ENCODE results near the gene RAB3D. TPM values are rescaled to one million over a fixed set of nuclear protein-coding genes. Genes with fewer than 3 reads are reported as not detected.
A peak's percentile ranks its signal among the peaks of the same experiment; 100 is the strongest.

RAB3D gene
- total and polyA plus RNA-seq, 2 experiments from 2014 or later, result 3.8 to 21.2 TPM

GRCh38 chr19:11373885-11374432, 34.5 kb upstream of the RAB3D start:
- H3F3A ChIP-seq (replicated peaks; ENCODE audit: low read depth), result 0 out of 2 replicates have a peak, but pooled peaks cover 6% of the 10 kb centered on the region
- H3K36me3 ChIP-seq (ENCODE audit: insufficient read depth), result no peaks in the 10 kb centered on the region
- Mint-ChIP-seq H3K27ac (no peak overlapping the region), H3K4me3 (no peak overlapping the region), H3K9me3 (no peaks in the 10 kb centered on the region), H3K36me3 (ENCODE audit: low read depth) (peaks cover 15% of the 10 kb centered on the region), H3K27me3 (ENCODE audit: insufficient read depth, low read depth, poor library complexity) (peaks cover 10% of the 10 kb centered on the region), H3K4me1 (peaks cover 15% of the 10 kb centered on the region)
- H3K4me2 ChIP-seq, result peak overlapping the region; percentile 44
- peaks cover 10% of the 10 kb centered on the region; the same call in 1 of the 2 replicates for H3K79me2 ChIP-seq (replicated peaks; ENCODE audit: insufficient read depth)
- H3K27ac ChIP-seq (ENCODE audit: low read depth), result peak overlapping the region; percentile 29; the same call in 1 of the 2 replicates
- H4K20me1 ChIP-seq (replicated peaks; ENCODE audit: insufficient read depth), result peaks cover 2% of the 10 kb centered on the region; the same call in 1 of the 2 replicates
- no peak overlapping the region for H2AFZ ChIP-seq
- no peak for ATAC-seq
- DNase-seq (ENCODE audit: low spot score), result no peak
- H3K4me3 ChIP-seq, result peak overlapping the region; percentile 55
- TF ChIP-seq ZNF462 (CRISPR knock-in tag; IDR thresholded peaks at IDR 0.05) (no peak), REST (IDR thresholded peaks at IDR 0.05; ENCODE audit: unreplicated experiment) (no peak), POLR2AphosphoS5 (IDR thresholded peaks at IDR 0.05; ENCODE audit: low read depth) (no peak), JUNB (IDR thresholded peaks at IDR 0.05; ENCODE audit: unreplicated experiment) (no peak), STAT1 (IDR thresholded peaks at IDR 0.05; ENCODE audit: unreplicated experiment) (no peak), ZNF114 (CRISPR knock-in tag; IDR thresholded peaks at IDR 0.05) (no peak), ZNF331 (CRISPR knock-in tag; IDR thresholded peaks at IDR 0.05; ENCODE audit: low read depth) (no peak), CREB1 (CRISPR knock-in tag; IDR thresholded peaks at IDR 0.05; ENCODE audit: low read depth) (no peak), NANOG (IDR thresholded peaks at IDR 0.05; ENCODE audit: borderline replicate concordance) (no peak)
- peaks cover 10% of the 10 kb centered on the region for H3K4me1 ChIP-seq (ENCODE audit: insufficient read depth)
- no peaks in the 10 kb centered on the region for H3K9me2 ChIP-seq (ENCODE audit: insufficient read depth)
- H3K27me3 ChIP-seq (ENCODE audit: insufficient read depth), result no peaks in the 10 kb centered on the region
